ENCODE measurements around the gene PFKP.

DNA sequence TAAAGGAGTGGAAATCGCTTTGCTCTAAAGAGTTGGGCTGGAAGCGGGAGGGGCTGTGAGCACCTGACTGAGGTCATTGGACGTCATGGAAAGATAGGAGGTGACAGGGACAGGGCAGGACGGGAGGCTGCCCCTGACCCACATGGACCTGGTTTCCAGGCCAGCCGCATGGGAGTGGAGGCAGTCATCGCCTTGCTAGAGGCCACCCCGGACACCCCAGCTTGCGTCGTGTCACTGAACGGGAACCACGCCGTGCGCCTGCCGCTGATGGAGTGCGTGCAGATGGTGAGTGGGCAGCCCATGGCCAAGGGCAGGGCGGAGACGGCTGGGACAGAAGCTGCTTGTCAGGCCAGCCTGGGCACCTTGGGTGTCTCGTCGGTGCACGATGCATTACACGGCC, 41.8 kb downstream of the PFKP start:
- TF ChIP-seq, protein P1, sequence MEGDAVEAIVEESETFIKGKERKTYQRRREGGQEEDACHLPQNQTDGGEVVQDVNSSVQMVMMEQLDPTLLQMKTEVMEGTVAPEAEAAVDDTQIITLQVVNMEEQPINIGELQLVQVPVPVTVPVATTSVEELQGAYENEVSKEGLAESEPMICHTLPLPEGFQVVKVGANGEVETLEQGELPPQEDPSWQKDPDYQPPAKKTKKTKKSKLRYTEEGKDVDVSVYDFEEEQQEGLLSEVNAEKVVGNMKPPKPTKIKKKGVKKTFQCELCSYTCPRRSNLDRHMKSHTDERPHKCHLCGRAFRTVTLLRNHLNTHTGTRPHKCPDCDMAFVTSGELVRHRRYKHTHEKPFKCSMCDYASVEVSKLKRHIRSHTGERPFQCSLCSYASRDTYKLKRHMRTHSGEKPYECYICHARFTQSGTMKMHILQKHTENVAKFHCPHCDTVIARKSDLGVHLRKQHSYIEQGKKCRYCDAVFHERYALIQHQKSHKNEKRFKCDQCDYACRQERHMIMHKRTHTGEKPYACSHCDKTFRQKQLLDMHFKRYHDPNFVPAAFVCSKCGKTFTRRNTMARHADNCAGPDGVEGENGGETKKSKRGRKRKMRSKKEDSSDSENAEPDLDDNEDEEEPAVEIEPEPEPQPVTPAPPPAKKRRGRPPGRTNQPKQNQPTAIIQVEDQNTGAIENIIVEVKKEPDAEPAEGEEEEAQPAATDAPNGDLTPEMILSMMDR (IDR thresholded peaks at IDR 0.05), result no peak
- TF ChIP-seq TCF7L2 (IDR thresholded peaks at IDR 0.05; ENCODE audit: low read depth, low read length) (no peak), SIN3A (IDR thresholded peaks at IDR 0.05; ENCODE audit: borderline replicate concordance, insufficient read depth, low read depth, low read length) (no peak)
